Neural progenitor cell (in vitro differentiated cells): Measurements from ENCODE around the gene GDI2.

Experiments
- EZH2phosphoT487 ChIP-seq: fragments of 200-600 bp; sonication (generic); IDR thresholded peaks from 2 replicates; pipeline ENCODE4 v1.6.1; 2017; ENCODE audit warnings: antibody characterized with exemption
- TF ChIP-seq, protein P1 (sequence below): fragments of 200-600 bp; sonication (generic); IDR thresholded peaks from 2 replicates; pipeline ENCODE4 v1.5.1; 2017; ENCODE audit warnings: antibody characterized with exemption, mild to moderate bottlenecking

DNA sequence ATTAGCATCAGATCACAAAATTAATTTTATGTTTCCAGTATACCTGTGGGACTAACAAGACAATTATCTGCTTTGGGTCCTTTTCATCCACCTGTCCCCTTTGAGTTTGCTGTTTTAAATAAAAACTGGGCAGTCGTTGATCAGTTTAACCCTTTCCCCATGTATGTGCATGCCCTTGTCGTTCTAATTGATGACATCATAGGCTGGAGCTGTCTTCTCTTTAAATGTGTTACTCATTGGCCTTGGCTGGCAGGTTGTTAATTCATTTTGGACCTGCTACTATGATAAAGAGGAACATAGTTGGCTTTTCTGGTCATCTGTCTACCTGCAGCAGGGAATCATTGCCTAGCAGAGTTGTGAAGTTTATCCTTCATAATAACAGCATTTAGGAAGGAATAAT lies 74.8 kb downstream of the GDI2 start:
- TF ChIP-seq, protein P1, sequence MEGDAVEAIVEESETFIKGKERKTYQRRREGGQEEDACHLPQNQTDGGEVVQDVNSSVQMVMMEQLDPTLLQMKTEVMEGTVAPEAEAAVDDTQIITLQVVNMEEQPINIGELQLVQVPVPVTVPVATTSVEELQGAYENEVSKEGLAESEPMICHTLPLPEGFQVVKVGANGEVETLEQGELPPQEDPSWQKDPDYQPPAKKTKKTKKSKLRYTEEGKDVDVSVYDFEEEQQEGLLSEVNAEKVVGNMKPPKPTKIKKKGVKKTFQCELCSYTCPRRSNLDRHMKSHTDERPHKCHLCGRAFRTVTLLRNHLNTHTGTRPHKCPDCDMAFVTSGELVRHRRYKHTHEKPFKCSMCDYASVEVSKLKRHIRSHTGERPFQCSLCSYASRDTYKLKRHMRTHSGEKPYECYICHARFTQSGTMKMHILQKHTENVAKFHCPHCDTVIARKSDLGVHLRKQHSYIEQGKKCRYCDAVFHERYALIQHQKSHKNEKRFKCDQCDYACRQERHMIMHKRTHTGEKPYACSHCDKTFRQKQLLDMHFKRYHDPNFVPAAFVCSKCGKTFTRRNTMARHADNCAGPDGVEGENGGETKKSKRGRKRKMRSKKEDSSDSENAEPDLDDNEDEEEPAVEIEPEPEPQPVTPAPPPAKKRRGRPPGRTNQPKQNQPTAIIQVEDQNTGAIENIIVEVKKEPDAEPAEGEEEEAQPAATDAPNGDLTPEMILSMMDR, result no peak
- TF ChIP-seq EZH2phosphoT487, result no peak
